Measurements from ENCODE around the gene BNIP3.

GRCh38 chr10:132027423-132027983 is 45.8 kb upstream of the BNIP3 start:
- TF ChIP-seq MAX (IDR thresholded peaks at IDR 0.05; ENCODE audit: insufficient read depth, insufficient read length) (no peak), CTCF (IDR thresholded peaks at IDR 0.05; ENCODE audit: extremely low read depth in 1 of 2, insufficient read depth in 1 of 2, low read depth in 1 of 2, low read length in 2 of 2) (no peak), POLR2AphosphoS5 (IDR thresholded peaks at IDR 0.05; ENCODE audit: insufficient read depth, low read depth, low read length) (no peak), GATA2 (IDR thresholded peaks at IDR 0.05; ENCODE audit: insufficient read depth, insufficient read length, low read depth, low read length) (no peak), EZH2 (IDR thresholded peaks at IDR 0.05; ENCODE audit: borderline replicate concordance, low read depth, low read length, severe bottlenecking) (no peak)

Data from endothelial cell of umbilical vein (primary cell).